ENCODE results near the gene FBXO48.

The FBXO48 gene

GRCh38 chr2:68414452-68414851, 52.6 kb downstream of the FBXO48 start:
- H3K4me1 ChIP-seq (ENCODE audit: insufficient read depth, low read length): peaks cover 18% of the 10 kb centered on the region

GRCh38 chr2:68413466-68413865, 53.6 kb downstream of the FBXO48 start:
- Histone ChIP-seq H2AFZ (ENCODE audit: low read depth, low read length) (no peak overlapping the region), H3K4me3 (ENCODE audit: low read depth in 1 of 2, low read length in 2 of 2) (no peak overlapping the region), H3K27me3 (ENCODE audit: insufficient read depth, low read length, poor library complexity) (no peaks in the 10 kb centered on the region), H3K9me3 (ENCODE audit: insufficient read depth, low read length, severe bottlenecking) (no peaks in the 10 kb centered on the region), H3K4me1 (ENCODE audit: insufficient read depth, low read length) (peaks cover 9% of the 10 kb centered on the region), H4K20me1 (ENCODE audit: insufficient read depth, low read length) (no peaks in the 10 kb centered on the region), H3K79me2 (ENCODE audit: insufficient read depth, low read length) (no peaks in the 10 kb centered on the region), H3K27ac (ENCODE audit: low read length) (no peak overlapping the region), H3K9ac (ENCODE audit: low read depth, low read length) (no peak overlapping the region), H3K36me3 (ENCODE audit: insufficient read depth, low read length) (no peaks in the 10 kb centered on the region), H3K4me2 (ENCODE audit: insufficient read depth, low read length) (no peak overlapping the region)
- TF ChIP-seq EZH2 (IDR thresholded peaks at IDR 0.05; ENCODE audit: borderline replicate concordance, low read depth, low read length, severe bottlenecking) (no peak), CTCF (IDR thresholded peaks at IDR 0.05; ENCODE audit: borderline replicate concordance, extremely low read depth, low read length, poor library complexity, severe bottlenecking) (no peak)
- no peak for DNase-seq
- no peak for ATAC-seq (ENCODE audit: insufficient read depth, low read depth)

More at GRCh38 chr2:68414452-68414851, 52.6 kb downstream of the FBXO48 start:
- Histone ChIP-seq H3K9me3 (ENCODE audit: insufficient read depth, low read length, severe bottlenecking) (no peaks in the 10 kb centered on the region), H3K27me3 (ENCODE audit: insufficient read depth, low read length, poor library complexity) (no peaks in the 10 kb centered on the region), H4K20me1 (ENCODE audit: insufficient read depth, low read length) (no peaks in the 10 kb centered on the region), H2AFZ (ENCODE audit: low read depth, low read length) (no peak overlapping the region), H3K36me3 (ENCODE audit: insufficient read depth, low read length) (no peaks in the 10 kb centered on the region), H3K4me2 (ENCODE audit: insufficient read depth, low read length) (no peak overlapping the region), H3K27ac (ENCODE audit: low read length) (no peak overlapping the region), H3K79me2 (ENCODE audit: insufficient read depth, low read length) (no peaks in the 10 kb centered on the region), H3K4me3 (ENCODE audit: low read depth in 1 of 2, low read length in 2 of 2) (no peak overlapping the region), H3K9ac (ENCODE audit: low read depth, low read length) (no peak overlapping the region)
- no peak for TF ChIP-seq CTCF (IDR thresholded peaks at IDR 0.05; ENCODE audit: borderline replicate concordance, extremely low read depth, low read length, poor library complexity, severe bottlenecking)
- ATAC-seq (ENCODE audit: insufficient read depth, low read depth): no peak
- DNase-seq: no peak

DNA sequence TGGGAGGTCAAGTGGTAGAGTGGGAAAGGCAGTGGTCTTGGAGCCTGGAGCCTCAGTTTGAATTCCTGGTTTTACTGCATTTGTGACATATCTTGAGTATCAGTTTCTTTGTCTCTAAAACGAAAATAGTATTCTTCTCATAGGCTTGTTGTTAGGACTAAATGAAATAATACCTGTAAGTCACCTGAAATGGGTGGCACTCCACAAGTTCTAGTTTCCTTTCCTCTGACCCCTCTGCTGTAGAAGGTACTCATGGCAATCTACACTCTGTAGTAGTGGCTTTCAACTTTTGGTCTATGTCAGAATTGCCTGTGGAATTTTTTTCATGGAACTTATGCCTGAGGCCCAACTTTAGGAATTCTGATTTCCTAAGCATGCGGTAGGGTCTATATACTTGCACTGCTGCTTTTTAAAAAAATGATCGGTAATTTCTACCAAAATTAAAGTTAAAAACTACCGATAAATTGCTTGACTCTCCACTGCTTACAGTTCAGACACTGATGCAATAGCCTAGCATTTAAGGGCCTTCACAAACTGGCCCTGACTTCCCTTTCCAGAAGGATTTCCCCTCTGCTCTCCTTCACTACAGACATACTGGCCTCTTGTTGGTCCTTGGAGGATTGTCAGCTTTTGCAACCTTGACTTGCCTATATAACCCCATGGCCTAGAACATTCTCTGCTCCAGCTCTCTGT, 54.8 kb downstream of the FBXO48 start:
- Histone ChIP-seq H3K4me3 (ENCODE audit: low read depth in 1 of 2, low read length in 2 of 2) (no peak overlapping the region), H3K4me1 (ENCODE audit: insufficient read depth, low read length) (no peaks in the 10 kb centered on the region), H3K9me3 (ENCODE audit: insufficient read depth, low read length, severe bottlenecking) (no peaks in the 10 kb centered on the region), H3K36me3 (ENCODE audit: insufficient read depth, low read length) (no peaks in the 10 kb centered on the region), H4K20me1 (ENCODE audit: insufficient read depth, low read length) (no peaks in the 10 kb centered on the region), H3K79me2 (ENCODE audit: insufficient read depth, low read length) (no peaks in the 10 kb centered on the region), H3K9ac (ENCODE audit: low read depth, low read length) (no peak overlapping the region), H2AFZ (ENCODE audit: low read depth, low read length) (no peak overlapping the region), H3K4me2 (ENCODE audit: insufficient read depth, low read length) (no peak overlapping the region), H3K27me3 (ENCODE audit: insufficient read depth, low read length, poor library complexity) (no peaks in the 10 kb centered on the region), H3K27ac (ENCODE audit: low read length) (no peak overlapping the region)
- DNase-seq: no peak
- no peak for TF ChIP-seq EZH2 (IDR thresholded peaks at IDR 0.05; ENCODE audit: borderline replicate concordance, low read depth, low read length, severe bottlenecking)
- no peak for TF ChIP-seq CTCF (IDR thresholded peaks at IDR 0.05; ENCODE audit: borderline replicate concordance, extremely low read depth, low read length, poor library complexity, severe bottlenecking)
- ATAC-seq (ENCODE audit: insufficient read depth, low read depth): no peak
